ENCODE measurements around the gene KRT40. TPM values are rescaled to one million over a fixed set of nuclear protein-coding genes. Genes with fewer than 3 reads are reported as not detected.

Gene KRT40
- total and polyA plus RNA-seq, 9 of the 15 experiments (the other 6 are each of a cell fraction or from before 2014, with no cell fraction given): not detected

DNA sequence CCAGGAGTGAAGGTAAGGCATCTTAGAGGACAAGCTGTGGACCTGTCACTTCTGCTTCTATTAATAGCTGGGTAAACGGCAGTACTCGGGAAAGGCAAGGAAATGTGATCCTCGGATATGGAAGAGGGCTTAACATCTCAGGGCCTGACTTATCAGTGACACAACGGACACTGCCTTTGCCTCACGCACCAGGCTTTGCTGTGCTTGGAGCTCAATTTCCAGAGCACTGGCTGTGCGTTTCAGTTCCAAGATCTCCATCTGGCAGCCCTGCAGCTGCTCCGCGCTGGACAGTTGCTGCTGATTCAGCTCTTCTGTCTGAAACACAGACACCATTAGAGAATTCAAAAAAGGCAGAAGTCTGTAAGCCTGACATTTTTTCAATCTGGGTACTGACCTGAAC, 3.5 kb downstream of the KRT40 start (continued):
- TF ChIP-seq, protein P1, sequence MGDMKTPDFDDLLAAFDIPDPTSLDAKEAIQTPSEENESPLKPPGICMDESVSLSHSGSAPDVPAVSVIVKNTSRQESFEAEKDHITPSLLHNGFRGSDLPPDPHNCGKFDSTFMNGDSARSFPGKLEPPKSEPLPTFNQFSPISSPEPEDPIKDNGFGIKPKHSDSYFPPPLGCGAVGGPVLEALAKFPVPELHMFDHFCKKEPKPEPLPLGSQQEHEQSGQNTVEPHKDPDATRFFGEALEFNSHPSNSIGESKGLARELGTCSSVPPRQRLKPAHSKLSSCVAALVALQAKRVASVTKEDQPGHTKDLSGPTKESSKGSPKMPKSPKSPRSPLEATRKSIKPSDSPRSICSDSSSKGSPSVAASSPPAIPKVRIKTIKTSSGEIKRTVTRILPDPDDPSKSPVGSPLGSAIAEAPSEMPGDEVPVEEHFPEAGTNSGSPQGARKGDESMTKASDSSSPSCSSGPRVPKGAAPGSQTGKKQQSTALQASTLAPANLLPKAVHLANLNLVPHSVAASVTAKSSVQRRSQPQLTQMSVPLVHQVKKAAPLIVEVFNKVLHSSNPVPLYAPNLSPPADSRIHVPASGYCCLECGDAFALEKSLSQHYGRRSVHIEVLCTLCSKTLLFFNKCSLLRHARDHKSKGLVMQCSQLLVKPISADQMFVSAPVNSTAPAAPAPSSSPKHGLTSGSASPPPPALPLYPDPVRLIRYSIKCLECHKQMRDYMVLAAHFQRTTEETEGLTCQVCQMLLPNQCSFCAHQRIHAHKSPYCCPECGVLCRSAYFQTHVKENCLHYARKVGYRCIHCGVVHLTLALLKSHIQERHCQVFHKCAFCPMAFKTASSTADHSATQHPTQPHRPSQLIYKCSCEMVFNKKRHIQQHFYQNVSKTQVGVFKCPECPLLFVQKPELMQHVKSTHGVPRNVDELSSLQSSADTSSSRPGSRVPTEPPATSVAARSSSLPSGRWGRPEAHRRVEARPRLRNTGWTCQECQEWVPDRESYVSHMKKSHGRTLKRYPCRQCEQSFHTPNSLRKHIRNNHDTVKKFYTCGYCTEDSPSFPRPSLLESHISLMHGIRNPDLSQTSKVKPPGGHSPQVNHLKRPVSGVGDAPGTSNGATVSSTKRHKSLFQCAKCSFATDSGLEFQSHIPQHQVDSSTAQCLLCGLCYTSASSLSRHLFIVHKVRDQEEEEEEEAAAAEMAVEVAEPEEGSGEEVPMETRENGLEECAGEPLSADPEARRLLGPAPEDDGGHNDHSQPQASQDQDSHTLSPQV (IDR thresholded peaks at IDR 0.05): no peak
- no peak for TF ChIP-seq TRIM24 (IDR thresholded peaks at IDR 0.05)
- no peak for TF ChIP-seq TRIM28 (IDR thresholded peaks at IDR 0.05)
- no peak for TF ChIP-seq SOX6 (IDR thresholded peaks at IDR 0.05)
- no peak for TF ChIP-seq SREBF1 (IDR thresholded peaks at IDR 0.05; ENCODE audit: borderline replicate concordance, low read depth, low read length)
- TF ChIP-seq, protein P2, sequence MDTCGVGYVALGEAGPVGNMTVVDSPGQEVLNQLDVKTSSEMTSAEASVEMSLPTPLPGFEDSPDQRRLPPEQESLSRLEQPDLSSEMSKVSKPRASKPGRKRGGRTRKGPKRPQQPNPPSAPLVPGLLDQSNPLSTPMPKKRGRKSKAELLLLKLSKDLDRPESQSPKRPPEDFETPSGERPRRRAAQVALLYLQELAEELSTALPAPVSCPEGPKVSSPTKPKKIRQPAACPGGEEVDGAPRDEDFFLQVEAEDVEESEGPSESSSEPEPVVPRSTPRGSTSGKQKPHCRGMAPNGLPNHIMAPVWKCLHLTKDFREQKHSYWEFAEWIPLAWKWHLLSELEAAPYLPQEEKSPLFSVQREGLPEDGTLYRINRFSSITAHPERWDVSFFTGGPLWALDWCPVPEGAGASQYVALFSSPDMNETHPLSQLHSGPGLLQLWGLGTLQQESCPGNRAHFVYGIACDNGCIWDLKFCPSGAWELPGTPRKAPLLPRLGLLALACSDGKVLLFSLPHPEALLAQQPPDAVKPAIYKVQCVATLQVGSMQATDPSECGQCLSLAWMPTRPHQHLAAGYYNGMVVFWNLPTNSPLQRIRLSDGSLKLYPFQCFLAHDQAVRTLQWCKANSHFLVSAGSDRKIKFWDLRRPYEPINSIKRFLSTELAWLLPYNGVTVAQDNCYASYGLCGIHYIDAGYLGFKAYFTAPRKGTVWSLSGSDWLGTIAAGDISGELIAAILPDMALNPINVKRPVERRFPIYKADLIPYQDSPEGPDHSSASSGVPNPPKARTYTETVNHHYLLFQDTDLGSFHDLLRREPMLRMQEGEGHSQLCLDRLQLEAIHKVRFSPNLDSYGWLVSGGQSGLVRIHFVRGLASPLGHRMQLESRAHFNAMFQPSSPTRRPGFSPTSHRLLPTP (IDR thresholded peaks at IDR 0.05; ENCODE audit: borderline replicate concordance, extremely low read depth, insufficient read length): no peak
- no peak for TF ChIP-seq SMARCC2 (IDR thresholded peaks at IDR 0.05; ENCODE audit: low read depth)
- TF ChIP-seq, protein P3, sequence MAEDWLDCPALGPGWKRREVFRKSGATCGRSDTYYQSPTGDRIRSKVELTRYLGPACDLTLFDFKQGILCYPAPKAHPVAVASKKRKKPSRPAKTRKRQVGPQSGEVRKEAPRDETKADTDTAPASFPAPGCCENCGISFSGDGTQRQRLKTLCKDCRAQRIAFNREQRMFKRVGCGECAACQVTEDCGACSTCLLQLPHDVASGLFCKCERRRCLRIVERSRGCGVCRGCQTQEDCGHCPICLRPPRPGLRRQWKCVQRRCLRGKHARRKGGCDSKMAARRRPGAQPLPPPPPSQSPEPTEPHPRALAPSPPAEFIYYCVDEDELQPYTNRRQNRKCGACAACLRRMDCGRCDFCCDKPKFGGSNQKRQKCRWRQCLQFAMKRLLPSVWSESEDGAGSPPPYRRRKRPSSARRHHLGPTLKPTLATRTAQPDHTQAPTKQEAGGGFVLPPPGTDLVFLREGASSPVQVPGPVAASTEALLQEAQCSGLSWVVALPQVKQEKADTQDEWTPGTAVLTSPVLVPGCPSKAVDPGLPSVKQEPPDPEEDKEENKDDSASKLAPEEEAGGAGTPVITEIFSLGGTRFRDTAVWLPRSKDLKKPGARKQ (CRISPR knock-in tag; IDR thresholded peaks at IDR 0.05): no peak
- TF ChIP-seq, protein P4, sequence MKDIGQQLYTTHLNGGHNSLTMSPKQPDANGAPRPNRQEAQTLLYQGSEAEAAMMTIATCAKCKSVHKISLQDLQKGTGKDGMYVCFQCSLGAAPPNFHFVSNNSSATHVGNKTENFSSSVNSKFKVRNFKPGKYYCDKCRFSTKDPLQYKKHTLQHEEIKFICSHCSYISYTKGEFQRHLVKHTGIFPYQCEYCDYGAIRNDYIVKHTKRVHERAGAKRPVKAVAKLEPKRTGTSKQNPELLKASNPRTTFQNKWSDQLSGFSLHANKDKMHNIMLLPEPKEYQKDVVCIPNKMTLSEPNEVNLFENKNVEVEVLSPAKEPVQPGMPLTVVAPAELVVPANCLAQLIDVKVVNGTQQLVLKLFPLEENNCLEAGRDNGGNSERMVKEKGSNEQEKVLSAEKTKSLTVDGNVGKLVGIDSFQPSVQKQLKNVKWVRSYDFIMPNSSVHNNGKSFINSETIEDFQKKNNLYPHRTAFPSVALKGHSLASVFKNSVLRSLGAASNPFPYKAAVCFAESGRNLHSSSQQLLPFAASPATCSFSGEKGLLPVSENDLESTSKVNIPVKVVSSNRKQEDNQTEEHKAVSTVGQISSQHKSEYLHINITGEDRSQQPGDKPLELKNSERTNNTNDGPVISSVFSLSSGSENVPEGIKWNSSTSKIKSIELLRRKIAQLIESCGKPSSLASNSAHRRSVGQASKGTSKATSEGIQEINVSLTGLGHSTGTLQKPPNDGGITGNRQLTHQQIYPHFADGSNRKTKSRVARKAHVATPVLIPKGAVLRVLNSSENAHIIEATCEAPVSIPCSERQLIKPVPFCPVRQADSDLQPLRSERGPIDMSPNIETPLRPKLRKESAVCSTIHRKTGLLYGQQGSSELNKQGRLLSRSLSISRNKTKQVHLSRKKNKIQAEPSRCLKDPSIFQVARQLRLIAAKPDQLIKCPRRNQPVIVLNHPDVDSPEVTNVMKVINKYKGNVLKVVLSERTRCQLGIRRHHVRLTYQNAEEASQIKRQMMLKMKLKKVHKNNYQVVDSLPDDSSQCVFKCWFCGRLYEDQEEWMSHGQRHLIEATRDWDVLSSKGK (CRISPR knock-in tag; IDR thresholded peaks at IDR 0.05): no peak

All from K562 (cell line).